Thyroid gland (tissue), 4 donors: ENCODE results near the gene PIEZO2. TPM values are rescaled to one million over a fixed set of nuclear protein-coding genes. Genes with fewer than 3 reads are reported as not detected.

Source experiments
- DNase-seq, 2 donors: peaks; one replicate each; pipeline ENCODE4 v3.0.0-alpha.2; 2019
- H3K27ac ChIP-seq, 3 donors: fragments of 200-600 bp; sonication (generic); 1 replicate in 2 of 3; 2 replicates in 1 of 3; pipeline ENCODE4 v1.5.1; 2016 to 2019; ENCODE audit warnings: mild to moderate bottlenecking in 1 of 3, moderate library complexity in 1 of 3
- H3K27me3 ChIP-seq: fragments of 200-600 bp; sonication (generic); one replicate; pipeline ENCODE4 v1.5.1; 2019
- H3K36me3 ChIP-seq, 2 donors: fragments of 200-600 bp; sonication (generic); one replicate each; pipeline ENCODE4 v1.5.1; 2016 to 2019
- H3K4me1 ChIP-seq, 2 donors: fragments of 200-600 bp; sonication (generic); one replicate each; pipeline ENCODE4 v1.5.1; 2017 to 2019
- H3K4me3 ChIP-seq, 3 donors: fragments of 200-600 bp; sonication (generic); replicated peaks in 1 of 3; 1 replicate in 2 of 3; 2 replicates in 1 of 3; pipeline ENCODE4 v1.5.1; 2016; ENCODE audit warnings: mild to moderate bottlenecking in 1 of 3
- H3K9me3 ChIP-seq: fragments of 200-600 bp; sonication (generic); one replicate; pipeline ENCODE4 v1.5.1; 2017
- POLR2A ChIP-seq, 2 donors: fragments of 450-650 bp; IDR thresholded peaks; one replicate each; pipeline ENCODE4 v1.6.1; 2017; ENCODE audit warnings: antibody characterized with exemption in 2 of 2, mild to moderate bottlenecking in 2 of 2, moderate library complexity in 1 of 2
- WGBS, 2 donors: methylation state at CpG; one replicate each; pipeline ENCODE4 v1.1.5; 2017; 5-methylcytosine and 5-hydroxymethylcytosine counted together
- intact Hi-C: fragments of 100-400 bp; cut with DNase I; formaldehyde crosslinking; loops from one replicate; pipeline ENCODE4 v1.15.1; 2023
- total RNA-seq, 4 donors: library from RNA; depleted of rRNA; stranded (reverse); fragments of >200 nt; gene quantifications; one replicate each; pipeline ENCODE4 v1.2.3, GENCODE V29; 2016
- TF ChIP-seq, protein P1 (sequence below), 6 experiments: fragments of 200-600 bp in 3 of 6; fragments of 450-650 bp in 3 of 6; sonication (generic) in 3 of 6; IDR thresholded peaks; one replicate each; pipeline ENCODE4 v1.5.1; 2016 to 2019; ENCODE audit warnings: antibody characterized with exemption in 6 of 6, mild to moderate bottlenecking in 2 of 6, inconsistent platforms in 1 of 6, moderate library complexity in 1 of 6

The PIEZO2 gene
- total RNA-seq, 4 donors from 2014 or later, result 5.0 to 13.8 (median 6.1) TPM

DNA sequence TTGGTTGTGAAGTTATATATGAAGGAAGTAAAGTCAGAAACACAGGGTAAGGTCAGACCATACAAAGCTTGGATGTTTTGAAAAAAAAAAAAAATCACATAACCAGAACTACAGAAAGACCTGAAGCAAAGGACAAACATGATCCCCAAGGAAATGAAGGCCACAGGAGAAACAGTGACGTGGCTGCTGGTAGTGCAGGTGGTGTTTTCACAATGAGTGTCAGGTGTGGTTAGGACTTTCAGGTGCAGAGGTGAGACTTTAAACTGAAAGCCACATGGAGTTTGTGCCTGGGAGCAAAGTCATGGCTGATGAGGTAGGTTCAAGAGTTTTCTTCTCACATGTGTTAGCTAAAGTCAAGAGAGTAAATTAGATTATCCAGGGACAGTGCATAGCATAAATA is 270.7 kb downstream of the PIEZO2 start:
- Histone ChIP-seq H3K9me3 (no peaks in the 10 kb centered on the region), H3K4me3 (no peak overlapping the region), H3K4me1 (no peaks in the 10 kb centered on the region), H3K36me3 (no peaks in the 10 kb centered on the region), H3K27me3 (no peaks in the 10 kb centered on the region), H3K27ac (no peak overlapping the region)
- no peak for DNase-seq
- intact Hi-C loops, result no loop called here
- 89 to 97% methylated on average over 1 of the region's 1 CpG for WGBS, 2 donors
- TF ChIP-seq POLR2A (IDR thresholded peaks at IDR 0.05), result no peak
- TF ChIP-seq, protein P1, sequence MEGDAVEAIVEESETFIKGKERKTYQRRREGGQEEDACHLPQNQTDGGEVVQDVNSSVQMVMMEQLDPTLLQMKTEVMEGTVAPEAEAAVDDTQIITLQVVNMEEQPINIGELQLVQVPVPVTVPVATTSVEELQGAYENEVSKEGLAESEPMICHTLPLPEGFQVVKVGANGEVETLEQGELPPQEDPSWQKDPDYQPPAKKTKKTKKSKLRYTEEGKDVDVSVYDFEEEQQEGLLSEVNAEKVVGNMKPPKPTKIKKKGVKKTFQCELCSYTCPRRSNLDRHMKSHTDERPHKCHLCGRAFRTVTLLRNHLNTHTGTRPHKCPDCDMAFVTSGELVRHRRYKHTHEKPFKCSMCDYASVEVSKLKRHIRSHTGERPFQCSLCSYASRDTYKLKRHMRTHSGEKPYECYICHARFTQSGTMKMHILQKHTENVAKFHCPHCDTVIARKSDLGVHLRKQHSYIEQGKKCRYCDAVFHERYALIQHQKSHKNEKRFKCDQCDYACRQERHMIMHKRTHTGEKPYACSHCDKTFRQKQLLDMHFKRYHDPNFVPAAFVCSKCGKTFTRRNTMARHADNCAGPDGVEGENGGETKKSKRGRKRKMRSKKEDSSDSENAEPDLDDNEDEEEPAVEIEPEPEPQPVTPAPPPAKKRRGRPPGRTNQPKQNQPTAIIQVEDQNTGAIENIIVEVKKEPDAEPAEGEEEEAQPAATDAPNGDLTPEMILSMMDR (IDR thresholded peaks at IDR 0.05), result no peak

DNA sequence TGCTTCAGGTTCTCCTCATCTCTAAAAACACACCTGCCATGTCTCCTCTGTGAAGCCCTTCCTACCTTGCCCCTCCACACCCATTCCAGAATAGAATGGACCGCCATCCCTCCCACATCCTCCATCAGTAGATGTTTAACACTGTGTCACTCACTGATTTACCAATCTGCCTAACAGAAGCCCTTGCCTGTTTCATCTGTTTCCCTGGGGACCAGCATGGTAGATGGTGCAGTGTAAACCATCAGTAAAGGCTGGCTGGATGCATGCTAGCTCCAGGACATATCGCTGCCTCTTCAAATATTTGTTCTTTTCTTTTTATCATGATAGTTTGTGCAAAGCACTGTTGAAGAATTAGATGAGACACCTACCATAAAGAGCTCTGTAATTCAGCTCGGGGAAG is 271.4 kb downstream of the PIEZO2 start:
- TF ChIP-seq, protein P1 (IDR thresholded peaks at IDR 0.05), result no peak
- TF ChIP-seq POLR2A (IDR thresholded peaks at IDR 0.05), result no peak
- 91 to 93% methylated on average over 3 of the region's 3 CpGs for WGBS, 2 donors
- H3K4me3 ChIP-seq, result no peak overlapping the region
- no peak for DNase-seq
- H3K36me3 ChIP-seq, result no peaks in the 10 kb centered on the region
- no peak overlapping the region for H3K27ac ChIP-seq
- H3K27me3 ChIP-seq, result no peaks in the 10 kb centered on the region
- no peaks in the 10 kb centered on the region for H3K9me3 ChIP-seq
- intact Hi-C loops, result no loop called here
- no peaks in the 10 kb centered on the region for H3K4me1 ChIP-seq

DNA sequence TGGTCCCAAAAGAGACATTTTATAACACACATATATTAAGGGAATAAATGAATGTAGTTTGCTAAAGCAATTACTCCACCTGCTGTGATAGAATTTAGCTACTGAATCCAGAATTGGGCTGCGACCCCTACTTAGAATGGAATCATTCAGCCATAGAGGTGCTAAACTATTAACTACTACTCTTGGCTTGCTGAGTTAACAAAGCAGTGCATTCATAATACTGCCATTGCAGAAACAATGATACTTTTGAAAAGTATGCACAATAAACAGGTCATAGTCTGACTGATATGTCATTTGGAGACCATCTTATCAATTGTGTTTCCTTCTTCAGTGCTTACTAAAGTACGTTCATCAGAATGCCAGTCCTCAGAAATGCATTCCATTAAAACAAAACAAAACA is 273.6 kb downstream of the PIEZO2 start:
- Histone ChIP-seq H3K4me1 (peaks cover 0 to under 1% of the 10 kb centered on the region in 2 donors), H3K4me3 (no peak overlapping the region), H3K9me3 (no peaks in the 10 kb centered on the region), H3K27ac (no peak overlapping the region), H3K36me3 (no peaks in the 10 kb centered on the region), H3K27me3 (no peaks in the 10 kb centered on the region)
- 42 to 50% methylated on average over 2 of the region's 2 CpGs for WGBS, 2 donors
- TF ChIP-seq POLR2A (IDR thresholded peaks at IDR 0.05), result no peak
- TF ChIP-seq, protein P1 (IDR thresholded peaks at IDR 0.05), result no peak
- DNase-seq, result no peak
- intact Hi-C loops, result no loop called here

DNA sequence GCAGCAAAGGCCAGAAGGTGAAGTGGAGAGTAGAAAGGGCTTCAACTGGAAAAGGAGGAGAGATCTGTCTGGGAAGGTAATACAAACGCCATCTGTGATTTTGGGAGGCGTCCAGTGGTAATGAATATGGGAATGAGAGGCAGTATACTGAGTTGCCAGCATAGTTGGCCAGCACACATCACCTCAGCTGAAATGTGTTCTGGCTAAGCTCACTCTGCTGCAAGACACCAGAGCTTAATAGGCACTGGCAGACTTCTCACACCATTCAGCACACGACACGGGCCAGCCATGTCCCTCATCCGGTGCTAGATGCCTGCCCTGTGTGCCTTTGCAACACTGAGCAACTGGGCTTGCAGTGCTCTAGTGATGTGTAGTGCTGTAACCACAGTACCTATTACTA is 277.1 kb downstream of the PIEZO2 start:
- no peak overlapping the region for H3K27ac ChIP-seq
- H3K27me3 ChIP-seq, result no peaks in the 10 kb centered on the region
- TF ChIP-seq, protein P1 (IDR thresholded peaks at IDR 0.05), result no peak
- no peak for TF ChIP-seq POLR2A (IDR thresholded peaks at IDR 0.05)
- H3K4me1 ChIP-seq, result peaks cover 0 to 6% of the 10 kb centered on the region in 2 donors
- intact Hi-C loops, result no loop called here
- no peak for DNase-seq
- no peaks in the 10 kb centered on the region for H3K36me3 ChIP-seq
- no peak overlapping the region for H3K4me3 ChIP-seq
- 80 to 85% methylated on average over 5 of the region's 5 CpGs for WGBS, 2 donors
- no peaks in the 10 kb centered on the region for H3K9me3 ChIP-seq

DNA sequence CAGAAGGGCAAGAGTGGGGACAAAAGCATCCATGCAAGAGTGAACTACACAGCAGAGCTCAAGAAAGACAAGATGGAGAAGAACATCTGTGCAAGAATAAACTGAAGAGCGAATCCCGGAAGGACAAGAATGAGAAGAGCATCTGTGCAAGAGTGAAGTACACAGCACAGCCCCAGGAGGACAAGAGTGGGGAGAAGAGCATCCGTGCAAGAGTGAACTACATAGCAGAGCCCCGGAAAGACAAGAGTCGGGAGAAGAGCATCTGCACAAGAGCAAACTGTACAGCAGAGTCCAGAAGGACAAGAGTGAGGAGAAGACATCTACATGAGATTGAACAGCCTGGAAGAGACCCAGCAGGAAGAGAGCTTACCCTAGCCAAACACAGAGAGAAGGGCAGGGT is 284.6 kb downstream of the PIEZO2 start:
- peaks cover 0 to 9% of the 10 kb centered on the region in 2 donors for H3K4me1 ChIP-seq
- H3K27ac ChIP-seq, result no peak overlapping the region
- H3K9me3 ChIP-seq, result no peaks in the 10 kb centered on the region
- intact Hi-C loops, result no loop called here
- no peak for TF ChIP-seq POLR2A (IDR thresholded peaks at IDR 0.05)
- TF ChIP-seq, protein P1 (IDR thresholded peaks at IDR 0.05), result no peak
- no peaks in the 10 kb centered on the region for H3K27me3 ChIP-seq
- 86% methylated on average over 5 of the region's 5 CpGs for WGBS, 2 donors
- no peak for DNase-seq
- no peaks in the 10 kb centered on the region for H3K36me3 ChIP-seq
- H3K4me3 ChIP-seq, result no peak overlapping the region
